Erythroblast (primary cell): ENCODE measurements around the gene AGAP1.

ENCODE experiments used
- GATA1 ChIP-seq: IDR thresholded peaks from 2 replicates; pipeline ENCODE4 v1.6.1; 2011; ENCODE audit warnings: low read depth, mild to moderate bottlenecking, control low read depth, low read length, moderate library complexity
- POLR2A ChIP-seq: IDR thresholded peaks from 2 replicates; pipeline ENCODE4 v1.6.1; 2011; ENCODE audit warnings: mild to moderate bottlenecking, low read length

- TF ChIP-seq POLR2A (no peak), GATA1 (no peak)
These were observed 201.1 kb downstream of the AGAP1 start for GRCh38 chr2:235694721-235695601.
